Medulla oblongata (tissue), 1 donor: ENCODE data around the gene FKBP10.
"Not testable (repeated sequence)": the region's sequence is repeated elsewhere in the genome, so short reads cannot be mapped to it uniquely, and the experiment has no call there.

ENCODE experiments used
- DNase-seq: peaks from one replicate; pipeline ENCODE4 v3.0.0-alpha.2; 2015; ENCODE audit errors: extremely low spot score

FKBP10 gene

DNA sequence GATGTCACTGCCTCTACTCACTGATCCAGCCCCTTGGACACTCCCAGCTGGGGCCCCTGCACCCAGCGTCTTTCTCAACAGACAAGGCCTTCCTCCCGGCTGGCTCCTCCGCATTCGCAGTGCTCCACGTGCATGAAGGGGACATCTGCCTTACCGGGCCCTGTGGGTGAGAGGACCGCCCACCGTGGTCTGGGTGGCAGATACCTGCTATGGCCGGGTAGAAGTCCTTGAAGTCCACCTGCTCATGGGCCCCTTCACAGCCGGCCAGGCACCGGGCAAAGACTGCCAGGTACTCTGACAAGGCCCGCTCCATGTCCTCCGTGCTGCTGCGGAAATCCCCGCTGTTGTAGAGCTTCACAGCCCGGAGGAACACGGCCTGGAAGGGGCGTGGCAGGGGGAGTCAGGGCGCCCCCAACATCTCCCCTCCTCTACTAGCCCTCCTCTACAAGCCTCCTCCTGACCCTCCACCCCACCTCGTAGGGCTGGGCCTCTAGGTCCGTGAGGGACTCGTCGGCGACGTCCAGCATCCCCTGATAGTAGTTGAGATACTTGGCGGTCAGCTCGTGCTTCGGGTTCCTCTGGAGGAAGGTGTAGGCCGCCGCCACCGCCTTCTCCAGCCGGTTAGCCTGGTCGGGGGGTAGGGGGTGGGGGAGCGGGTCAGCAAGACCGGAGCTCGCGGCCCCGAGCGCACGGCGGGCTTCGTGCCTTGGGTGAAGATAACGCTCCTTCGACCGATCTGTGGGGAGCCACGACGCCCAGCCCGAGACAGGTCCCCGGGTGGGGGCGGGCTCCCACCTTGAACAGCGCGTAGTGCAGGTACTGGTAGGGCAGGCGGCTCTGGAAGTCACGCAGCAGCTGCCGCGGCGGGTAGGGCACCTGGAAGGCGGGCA is 1.9 kb upstream of the FKBP10 start:
- DNase-seq, result no peak

DNA sequence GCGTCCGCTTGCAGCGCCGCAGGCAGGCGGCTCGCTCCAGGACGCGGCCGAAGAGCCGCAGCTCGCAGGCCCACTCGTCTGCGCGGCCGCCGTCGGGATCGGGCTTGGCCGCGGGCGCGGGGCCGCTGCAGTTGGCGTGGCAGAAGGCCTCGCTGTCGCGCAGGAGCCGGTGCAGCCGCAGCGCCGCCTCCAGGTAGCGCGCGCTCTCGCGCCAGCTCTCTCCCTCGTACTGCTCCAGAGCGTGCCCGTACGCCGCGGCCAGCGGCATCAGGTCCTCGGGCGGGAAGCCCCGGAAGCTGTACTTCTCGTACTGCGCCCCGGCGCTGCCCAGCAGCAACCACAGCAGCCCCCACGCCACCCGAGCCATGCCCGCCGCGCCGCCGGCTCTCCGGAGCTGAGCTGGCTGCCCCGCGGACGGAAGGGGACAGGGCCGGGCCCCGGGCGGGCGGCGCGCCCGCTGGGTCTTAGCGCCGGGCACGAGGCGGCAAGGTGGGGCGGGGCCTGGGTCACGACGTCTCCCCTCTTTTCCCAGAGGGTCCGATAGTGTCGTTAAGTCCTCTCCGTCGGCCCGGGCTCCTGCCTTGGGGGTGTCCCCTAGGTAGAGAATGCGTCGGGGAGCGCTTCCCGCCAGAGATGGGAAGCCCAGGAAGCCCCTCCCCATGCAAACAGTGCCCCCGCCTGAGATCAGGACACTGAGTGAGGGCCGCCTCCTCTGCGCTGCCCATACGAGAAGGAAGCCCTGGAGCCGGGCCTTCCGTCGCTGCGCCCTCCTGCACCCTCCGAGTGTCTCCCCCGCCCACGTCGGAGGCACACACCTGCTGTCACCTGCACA is 1.0 kb upstream of the FKBP10 start, which contains the start of gene P3H4:
TSS of gene P3H4 (minus strand) at position 401 of the 832 bp plus-strand sequence. CDS start at position 367, 34 bp downstream.
- peak; percentile 67 for DNase-seq

DNA sequence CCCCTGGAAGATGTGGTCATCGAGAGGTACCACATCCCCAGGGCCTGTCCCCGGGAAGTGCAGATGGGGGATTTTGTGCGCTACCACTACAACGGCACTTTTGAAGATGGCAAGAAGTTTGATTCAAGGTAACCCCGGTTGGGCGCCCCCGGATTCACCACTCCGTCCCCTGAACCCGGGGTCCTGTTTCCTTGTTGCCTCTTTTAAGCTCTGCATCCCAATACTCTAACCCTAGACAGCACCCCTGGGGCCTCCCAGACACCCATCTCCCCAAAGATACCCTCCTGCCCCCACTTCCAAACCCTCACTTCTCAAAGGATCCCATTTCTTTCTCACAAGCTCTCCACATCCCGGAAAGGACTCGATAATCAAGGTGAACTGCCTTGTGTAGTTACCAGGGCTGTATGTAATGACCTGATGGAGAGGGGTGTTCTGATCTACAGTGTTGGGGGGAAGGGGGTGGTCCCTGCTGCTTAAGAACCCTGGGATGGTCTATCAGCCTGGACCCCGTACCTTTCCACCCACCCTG is 412 bp downstream of the FKBP10 start:
- no peak for DNase-seq

DNA sequence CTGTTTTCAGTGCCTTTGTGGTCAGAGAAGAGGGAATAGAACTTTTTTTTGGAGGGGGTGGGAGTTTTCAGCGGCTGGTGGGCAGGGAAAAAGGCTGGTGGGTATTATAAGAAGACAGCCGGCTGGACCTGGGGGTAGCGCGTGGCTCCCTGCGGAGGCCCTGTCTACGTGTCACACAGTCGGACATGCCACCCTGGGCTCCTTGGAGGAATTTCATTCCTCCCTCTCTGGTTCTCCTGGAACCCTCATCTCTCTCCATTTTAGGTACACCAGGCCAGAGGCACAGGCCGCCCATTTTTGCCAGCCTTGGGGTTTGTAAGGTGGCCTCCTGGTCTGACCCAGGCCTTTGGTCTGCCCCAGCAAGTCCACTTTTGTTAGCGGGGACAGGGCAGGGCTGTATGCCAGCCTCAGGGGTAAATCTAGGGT is 908 bp downstream of the FKBP10 start:
- DNase-seq, result no peak

DNA sequence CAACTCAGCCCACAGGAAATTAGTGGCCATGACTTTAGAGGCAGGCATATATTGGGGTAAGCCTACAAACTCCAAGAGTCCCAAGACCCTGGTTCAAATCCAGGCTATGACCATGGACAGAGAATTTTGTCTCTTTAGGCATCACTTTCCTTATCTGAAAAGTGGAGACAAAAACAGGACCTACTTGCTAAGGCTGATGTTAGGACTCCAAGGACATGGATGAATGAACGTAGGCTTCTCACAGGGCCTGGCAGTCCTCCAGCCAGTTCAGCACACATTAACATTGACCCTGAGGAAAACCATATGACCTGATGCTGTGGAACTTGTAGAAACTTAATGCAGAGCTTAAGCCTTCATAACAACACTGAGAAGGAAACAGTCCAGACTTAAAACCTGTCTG is 1.4 kb downstream of the FKBP10 start:
- no peak for DNase-seq

DNA sequence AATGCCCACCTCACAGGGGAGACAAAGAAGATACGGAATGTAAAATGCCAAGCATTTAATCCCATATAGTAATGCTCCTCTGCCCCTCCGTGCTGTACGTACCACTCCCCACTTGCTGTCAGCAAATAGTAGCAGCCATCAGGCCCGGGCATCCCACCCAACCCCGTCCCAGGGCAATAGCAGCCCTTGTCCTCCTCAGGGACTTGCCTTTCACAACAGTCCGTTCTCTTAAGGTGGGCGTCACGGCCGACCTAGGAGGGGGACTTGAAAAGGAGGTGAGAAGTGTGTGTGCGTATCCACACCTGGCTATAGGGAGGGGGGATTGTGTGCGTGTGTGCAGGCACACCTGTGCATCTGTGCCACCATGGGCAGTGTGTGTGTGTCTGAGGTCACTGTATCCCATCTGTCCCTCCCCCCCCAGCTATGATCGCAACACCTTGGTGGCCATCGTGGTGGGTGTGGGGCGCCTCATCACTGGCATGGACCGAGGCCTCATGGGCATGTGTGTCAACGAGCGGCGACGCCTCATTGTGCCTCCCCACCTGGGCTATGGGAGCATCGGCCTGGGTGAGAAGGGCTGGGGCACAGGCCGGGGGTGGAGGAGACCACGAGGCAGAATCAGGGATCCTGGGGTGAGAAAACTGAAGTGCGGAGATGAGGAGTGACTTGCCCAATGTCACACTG is 4.0 kb downstream of the FKBP10 start:
- DNase-seq, result no peak

DNA sequence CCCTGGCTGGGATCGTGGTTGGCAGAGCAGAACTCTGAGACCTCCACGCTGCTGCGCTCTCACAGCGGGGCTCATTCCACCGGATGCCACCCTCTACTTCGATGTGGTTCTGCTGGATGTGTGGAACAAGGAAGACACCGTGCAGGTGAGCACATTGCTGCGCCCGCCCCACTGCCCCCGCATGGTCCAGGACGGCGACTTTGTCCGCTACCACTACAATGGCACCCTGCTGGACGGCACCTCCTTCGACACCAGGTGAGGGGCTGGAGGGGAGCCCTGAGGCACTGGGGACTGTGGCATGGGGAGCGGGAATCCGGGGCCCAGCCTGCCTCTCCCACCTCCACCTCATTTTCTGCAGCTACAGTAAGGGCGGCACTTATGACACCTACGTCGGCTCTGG is 5.2 kb downstream of the FKBP10 start:
- no peak for DNase-seq

DNA sequence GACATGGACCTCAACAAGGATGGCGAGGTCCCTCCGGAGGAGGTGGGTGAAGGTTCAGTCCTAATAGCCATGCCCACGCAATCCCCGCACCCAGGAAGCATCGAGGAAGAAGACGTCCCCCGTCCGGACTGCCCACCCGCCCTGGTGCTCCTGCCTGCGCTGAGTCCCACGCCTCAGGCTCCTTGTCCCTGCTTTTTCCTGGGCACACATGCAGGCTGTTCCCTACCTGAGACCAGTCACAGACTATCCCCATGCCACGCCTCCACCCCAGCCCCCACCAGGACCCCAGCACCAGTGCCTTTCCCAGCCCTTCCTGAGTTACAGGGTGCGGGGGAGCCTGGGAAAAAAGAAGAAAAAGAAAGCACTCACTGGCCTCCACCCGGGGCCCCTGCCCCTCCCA is 9.0 kb downstream of the FKBP10 start:
- no peak for DNase-seq

DNA sequence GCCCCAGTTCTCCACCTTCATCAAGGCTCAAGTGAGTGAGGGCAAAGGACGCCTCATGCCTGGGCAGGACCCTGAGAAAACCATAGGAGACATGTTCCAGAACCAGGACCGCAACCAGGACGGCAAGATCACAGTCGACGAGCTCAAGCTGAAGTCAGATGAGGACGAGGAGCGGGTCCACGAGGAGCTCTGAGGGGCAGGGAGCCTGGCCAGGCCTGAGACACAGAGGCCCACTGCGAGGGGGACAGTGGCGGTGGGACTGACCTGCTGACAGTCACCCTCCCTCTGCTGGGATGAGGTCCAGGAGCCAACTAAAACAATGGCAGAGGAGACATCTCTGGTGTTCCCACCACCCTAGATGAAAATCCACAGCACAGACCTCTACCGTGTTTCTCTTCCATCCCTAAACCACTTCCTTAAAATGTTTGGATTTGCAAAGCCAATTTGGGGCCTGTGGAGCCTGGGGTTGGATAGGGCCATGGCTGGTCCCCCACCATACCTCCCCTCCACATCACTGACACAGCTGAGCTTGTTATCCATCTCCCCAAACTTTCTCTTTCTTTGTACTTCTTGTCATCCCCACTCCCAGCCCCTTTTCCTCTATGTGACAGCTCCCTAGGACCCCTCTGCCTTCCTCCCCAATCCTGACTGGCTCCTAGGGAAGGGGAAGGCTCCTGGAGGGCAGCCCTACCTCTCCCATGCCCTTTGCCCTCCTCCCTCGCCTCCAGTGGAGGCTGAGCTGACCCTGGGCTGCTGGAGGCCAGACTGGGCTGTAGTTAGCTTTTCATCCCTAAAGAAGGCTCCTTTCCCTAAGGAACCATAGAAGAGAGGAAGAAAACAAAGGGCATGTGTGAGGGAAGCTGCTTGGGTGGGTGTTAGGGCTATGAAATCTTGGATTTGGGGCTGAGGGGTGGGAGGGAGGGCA is 9.7 kb downstream of the FKBP10 start:
- DNase-seq, result no peak

DNA sequence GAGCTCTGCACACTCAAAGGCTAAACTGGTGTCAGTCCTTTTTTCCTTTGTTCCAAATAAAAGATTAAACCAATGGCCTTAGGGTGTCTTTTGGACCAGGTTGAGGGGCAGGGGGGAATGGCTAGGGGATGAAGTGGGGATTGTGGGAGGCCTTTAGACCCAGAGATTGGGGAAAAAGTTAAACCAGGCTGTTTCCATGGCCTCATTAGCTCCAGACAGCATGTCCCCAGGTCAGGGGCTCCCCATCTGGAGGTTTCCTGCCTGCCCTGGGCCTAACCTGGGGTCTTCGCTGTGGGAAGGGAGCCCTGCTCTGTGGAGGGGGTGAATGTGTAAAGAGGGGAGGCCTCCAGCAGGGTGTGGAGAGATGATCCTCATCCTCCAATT is 10.3 kb downstream of the FKBP10 start:
- DNase-seq, result no peak

DNA sequence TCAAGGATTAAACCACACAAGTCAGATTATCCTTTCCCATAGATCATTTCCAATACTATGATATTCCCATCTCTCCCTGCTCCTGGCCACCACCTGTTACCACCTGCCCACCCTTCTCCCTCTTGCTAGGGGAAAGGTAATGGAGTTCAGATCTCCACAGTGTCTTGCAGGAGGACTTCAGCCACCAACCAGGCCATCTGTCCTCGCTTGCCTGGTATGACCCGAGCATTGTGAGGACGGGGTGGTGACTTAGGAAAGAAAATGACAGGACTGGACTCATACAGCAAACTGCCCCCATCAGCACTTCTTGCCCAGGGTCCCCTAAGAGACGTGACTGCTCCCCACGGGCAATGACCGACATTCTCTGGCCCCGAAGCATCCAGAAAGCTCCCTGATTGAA is 10.8 kb downstream of the FKBP10 start:
- DNase-seq, result no peak

DNA sequence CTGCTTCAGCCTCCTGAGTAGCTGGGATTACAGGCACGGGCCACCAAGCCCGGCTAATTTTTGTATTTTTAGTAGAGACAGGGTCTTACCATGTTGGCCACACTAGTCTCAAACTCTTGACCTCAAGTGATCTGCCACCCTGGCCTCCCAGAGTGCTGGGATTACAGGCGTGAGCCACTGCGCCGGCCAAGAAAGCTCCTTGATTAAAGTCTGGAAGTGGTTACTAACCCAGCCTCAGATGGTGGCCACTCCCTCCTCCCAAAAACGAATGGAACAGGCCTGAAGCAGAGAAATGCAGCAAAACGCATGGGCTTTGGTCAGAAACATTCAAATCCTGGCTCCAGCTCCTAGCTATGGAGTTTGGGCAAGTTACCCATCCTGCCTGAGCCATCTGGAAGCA is 11.3 kb downstream of the FKBP10 start:
- no peak for DNase-seq

DNA sequence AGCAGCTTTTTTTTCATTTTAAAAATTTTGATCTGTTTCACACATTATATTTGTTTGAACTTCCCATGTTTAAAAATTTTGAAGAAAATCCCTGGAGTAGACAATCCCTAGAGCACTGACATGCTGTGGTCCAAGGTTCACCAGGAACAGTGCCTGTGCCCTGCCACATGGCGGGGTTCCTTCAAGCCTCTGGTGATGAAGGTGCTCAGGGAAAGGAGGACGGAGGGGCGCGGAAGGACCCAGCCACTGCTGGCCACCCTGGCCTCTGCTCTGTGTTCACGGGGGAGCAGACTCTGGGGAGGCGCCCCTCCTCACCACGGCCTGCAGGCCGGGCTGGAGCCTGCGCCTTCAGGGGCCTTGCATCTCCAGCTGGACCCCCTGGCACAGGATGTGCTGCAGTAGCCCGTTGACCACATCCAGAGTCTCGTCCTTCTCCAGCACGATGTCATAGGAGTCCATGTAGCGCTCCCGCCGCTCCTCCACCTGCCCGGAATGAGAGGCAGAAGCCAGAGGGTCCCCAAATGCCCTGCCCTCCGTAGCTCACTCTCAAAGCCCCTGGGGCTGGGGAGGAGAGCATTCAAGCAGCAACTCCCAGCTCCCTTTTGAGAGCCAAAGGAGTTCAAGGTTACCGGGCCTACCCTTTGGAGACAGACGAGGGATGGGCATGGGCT is 12.5 kb downstream of the FKBP10 start:
- DNase-seq, result no peak

DNA sequence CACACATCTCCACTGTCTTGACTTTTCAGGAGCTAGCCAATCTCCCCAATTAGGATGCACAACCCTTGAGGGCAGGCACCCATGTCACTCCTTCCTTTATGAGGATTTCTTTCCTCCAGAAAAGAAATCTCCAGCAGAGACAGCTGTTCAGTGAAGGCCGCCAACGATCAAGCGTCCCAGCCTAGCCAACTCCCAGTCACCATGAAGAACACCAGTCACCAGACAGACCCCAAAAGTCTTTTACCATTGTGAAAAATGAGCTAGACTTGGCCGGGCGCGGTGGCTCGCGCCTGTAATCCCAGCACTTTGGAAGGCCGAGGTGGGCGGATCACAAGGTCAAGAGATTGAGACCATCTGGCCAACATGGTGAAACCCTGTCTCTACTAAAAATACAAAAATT is 17.2 kb downstream of the FKBP10 start:
- not testable (repeated sequence) for DNase-seq

DNA sequence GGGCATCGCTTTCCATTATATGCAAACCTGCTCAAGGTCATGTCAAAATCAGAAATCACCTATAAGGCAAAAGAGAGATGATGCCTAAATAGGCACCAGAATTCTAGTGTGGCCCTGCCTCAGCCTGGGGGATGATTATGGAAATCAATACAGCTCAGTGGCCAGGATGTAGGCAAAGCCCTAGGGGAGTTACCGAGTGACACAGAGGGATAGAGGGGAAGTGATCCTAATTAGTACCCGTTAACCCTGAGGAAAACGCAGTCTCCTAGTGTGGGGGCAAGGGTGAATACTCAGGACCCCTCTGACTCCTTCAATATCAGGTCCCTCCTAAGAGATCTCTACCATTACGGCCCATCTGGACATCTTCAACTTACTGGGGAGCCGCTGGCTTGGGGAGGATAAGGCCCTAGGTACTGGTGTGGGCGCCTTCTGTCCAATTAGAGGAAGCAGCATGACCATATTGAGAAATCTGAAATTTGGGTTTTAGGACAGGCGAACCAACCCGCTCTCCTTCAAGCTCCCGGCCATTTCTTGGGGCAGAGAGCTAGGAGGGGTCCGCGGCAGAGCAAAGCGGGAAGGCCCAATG is 22.5 kb downstream of the FKBP10 start:
- no peak for DNase-seq

DNA sequence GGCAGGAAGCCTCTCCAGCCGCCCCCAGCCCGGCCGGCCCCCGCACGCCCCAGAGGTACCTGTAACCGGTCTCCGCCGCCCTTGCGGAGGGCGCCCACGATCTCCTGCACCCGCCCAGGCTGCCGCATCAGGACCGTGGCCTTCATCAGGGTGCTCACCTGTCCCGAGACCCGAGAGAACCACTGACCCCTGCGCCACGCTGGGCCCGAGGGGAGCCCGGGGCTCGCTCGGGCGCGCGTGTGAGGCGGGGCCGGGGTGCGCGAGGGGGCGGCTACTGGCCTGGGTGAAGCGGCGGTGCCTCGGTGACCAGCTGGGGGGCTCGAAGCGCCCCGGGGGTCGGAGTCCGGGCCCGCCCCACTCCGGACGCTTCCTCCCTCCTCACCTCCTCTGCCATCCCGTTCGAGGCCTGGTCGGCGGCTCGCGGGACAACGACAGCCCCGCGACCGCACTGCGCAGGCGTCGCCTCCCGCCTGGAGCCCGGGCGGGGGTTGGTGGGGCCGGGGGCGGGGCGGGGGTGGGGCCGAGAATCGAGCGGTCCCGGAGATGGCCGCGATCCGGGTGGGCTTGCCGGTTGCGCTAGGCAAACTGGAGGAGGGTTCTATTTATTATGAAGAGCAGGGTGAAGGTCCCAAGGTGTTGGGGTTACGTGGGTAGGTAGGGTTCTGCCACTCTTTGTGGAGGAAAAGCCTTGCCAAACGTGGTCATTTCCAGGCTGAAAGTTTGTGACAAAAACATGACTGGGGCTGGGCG is 23.2 kb downstream of the FKBP10 start, which contains the start of gene NT5C3B:
TSS of gene NT5C3B (minus strand) at position 433 of the 750 bp plus-strand sequence. CDS start at position 394, 39 bp downstream.
- DNase-seq, result peak; percentile 56

DNA sequence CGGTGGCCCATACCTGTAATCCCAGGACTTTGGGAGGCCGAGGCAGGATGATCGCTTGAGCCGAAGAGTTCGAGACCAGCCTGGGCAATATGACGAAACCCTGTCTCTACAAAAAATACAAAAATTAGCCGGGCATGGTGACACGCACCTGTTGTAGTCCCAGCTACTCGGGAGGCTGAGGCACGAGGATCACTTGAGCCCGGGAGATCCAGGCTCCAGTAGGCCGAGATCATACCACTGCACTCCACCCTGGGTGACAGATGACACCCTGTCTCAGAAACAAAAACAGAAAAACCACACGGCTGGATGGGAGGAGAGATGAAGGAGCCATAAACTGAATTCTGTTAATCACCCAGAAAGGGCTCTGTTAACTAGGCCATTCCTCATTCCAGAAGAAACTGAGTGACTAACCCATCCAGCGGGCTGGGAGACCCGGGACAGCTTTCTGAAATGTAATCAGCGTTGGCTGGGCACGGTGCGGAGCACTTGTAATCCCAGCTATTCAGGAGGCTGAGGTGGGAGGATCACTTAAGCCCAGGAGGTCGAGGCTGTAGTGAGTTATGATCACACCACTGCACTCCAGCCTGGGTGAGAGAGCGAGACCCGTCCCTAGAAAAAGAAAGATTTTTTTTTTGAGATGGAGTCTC is 23.9 kb downstream of the FKBP10 start:
- DNase-seq, result no peak

DNA sequence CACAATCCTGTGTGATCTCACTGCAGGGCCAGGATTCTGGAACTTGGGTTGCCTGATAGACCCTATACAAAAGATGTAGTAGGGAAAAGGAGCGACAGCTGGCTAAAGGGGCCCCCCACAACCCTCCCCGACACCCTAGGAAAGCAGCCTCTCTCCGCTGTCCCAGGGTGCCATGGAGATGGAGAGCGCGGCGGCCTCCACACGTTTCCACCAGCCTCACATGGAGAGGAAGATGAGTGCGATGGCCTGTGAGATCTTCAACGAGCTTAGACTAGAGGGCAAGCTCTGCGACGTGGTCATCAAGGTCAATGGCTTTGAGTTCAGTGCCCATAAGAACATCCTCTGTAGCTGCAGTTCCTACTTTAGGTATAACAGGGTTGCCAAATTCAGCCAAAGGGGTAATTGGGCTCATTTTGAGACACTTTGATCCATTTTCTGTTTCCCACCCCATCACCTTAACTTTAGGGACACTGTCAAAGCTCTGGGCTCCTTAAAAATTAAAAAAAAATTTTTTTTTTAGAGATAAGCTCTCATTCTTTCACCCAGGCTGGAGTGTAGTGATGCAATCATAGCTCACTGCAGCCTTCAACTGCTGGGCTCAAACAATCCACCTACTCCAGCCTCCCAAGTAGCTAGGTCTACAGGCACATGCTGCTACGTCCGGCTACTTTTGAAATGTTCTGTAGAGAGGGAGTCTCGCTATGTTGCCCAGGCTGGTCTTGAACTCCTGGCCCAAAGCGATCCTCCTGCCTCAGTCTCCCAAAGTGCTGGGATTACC is 25.1 kb downstream of the FKBP10 start, which contains the start of gene KLHL10:
TSS of gene KLHL10 (plus strand) at position 65 of the 778 bp plus-strand sequence. CDS start at position 173, 108 bp downstream.
- DNase-seq, result no peak
